OCI-M1 (cell line): ENCODE data around the gene ZMYND15.
"Not testable (repeated sequence)": the region's sequence is repeated elsewhere in the genome, so short reads cannot be mapped to it uniquely, and the experiment has no call there.

Experiments
- DNase-seq: peaks from one replicate; lab custom pipeline; 2025; lab: John Stamatoyannopoulos, UW

ZMYND15 gene, protein sequence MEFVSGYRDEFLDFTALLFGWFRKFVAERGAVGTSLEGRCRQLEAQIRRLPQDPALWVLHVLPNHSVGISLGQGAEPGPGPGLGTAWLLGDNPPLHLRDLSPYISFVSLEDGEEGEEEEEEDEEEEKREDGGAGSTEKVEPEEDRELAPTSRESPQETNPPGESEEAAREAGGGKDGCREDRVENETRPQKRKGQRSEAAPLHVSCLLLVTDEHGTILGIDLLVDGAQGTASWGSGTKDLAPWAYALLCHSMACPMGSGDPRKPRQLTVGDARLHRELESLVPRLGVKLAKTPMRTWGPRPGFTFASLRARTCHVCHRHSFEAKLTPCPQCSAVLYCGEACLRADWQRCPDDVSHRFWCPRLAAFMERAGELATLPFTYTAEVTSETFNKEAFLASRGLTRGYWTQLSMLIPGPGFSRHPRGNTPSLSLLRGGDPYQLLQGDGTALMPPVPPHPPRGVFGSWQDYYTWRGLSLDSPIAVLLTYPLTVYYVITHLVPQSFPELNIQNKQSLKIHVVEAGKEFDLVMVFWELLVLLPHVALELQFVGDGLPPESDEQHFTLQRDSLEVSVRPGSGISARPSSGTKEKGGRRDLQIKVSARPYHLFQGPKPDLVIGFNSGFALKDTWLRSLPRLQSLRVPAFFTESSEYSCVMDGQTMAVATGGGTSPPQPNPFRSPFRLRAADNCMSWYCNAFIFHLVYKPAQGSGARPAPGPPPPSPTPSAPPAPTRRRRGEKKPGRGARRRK

GRCh38 chr17:4739122-4740024 lies at the start of gene ZMYND15, which contains the start of gene CXCL16:
TSS of gene ZMYND15 (plus strand) at chr17:4739833. CDS start at chr17:4740549, 716 bp downstream.
TSS of gene CXCL16 (minus strand) at chr17:4739928. CDS start at chr17:4739339, 589 bp downstream.
- peak; percentile 48 for DNase-seq

DNA sequence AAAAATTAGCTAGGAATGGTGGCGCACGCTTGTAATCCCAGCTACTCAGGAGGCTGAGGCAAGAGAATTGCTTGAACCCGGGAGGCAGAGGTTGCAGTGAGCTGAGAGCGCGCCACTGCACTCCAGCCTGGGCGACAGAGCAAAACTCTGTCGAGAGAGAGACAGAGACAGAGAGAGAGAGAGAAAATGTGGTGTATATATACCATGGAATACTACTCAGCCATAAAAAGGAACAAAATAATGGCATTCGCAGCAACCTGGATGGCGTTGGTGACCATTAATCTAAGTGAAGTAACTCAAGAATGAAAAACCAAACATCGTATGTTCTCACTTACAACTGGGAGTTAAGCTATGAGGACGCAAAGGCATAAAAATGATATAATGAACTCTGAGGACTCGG lies 49.8 kb upstream of the ZMYND15 start:
- not testable (repeated sequence) for DNase-seq

DNA sequence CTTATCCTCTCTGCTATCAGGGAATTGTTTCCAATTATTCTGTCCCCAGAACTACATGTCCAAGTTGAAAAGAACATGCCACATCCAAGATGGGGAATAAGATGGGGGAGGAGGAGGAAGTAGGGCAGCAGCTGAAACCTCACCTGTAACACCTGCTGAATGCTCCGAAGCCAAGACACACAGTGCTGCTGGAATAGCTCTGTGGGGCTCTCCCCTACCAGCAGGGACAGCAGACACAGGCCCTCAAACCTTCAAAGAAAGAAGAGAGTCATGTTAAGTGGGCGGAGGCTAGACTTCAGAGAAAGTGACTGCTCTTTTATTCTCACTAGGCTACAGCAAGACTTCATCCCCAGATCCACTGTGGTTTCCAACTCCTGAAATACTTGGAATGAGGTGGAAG lies 48.9 kb upstream of the ZMYND15 start:
- no peak for DNase-seq

GRCh38 chr17:4691686-4692085 lies 47.9 kb upstream of the ZMYND15 start:
- no peak for DNase-seq

GRCh38 chr17:4693416-4693815 lies 46.2 kb upstream of the ZMYND15 start:
- DNase-seq = no peak

DNA sequence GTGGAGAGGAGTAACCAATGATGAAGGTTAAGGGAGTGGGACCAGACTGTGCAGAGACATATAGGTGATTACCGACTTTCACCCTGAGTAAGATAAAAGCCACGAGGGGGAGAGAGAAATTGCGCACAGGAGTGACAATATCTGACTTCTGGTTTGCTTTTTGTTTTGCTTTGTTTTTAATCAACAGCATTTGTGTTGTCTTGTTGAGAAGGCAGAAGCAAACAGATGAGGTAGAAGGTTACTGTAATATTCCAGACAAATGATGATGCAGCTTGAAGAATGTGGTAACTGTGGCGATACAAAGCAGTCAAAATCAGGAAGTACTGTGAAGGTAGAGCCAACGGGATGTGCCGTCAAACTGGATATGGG lies 43.2 kb upstream of the ZMYND15 start:
- no peak for DNase-seq

GRCh38 chr17:4699401-4700056 lies 40.1 kb upstream of the ZMYND15 start:
- DNase-seq = peak; percentile 38

GRCh38 chr17:4701116-4701515 lies 38.5 kb upstream of the ZMYND15 start:
- no peak for DNase-seq

DNA sequence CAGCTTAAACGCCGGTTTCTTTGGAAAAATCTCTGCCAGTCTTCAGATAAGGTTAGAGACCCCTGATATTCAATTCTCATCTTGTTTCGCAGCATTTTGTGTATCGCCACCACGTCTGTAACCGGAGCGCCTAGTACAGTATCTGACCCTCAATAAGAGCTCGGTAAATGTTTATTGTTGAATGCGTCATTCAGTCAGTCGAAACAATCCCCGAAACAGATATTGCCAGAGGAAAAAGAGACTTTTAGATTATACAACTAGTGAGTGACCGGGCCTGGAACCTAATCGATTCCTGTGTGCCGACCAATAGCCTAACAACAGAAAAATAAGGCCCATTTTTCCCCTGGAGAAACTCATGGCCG lies 36.3 kb upstream of the ZMYND15 start:
- DNase-seq = no peak

DNA sequence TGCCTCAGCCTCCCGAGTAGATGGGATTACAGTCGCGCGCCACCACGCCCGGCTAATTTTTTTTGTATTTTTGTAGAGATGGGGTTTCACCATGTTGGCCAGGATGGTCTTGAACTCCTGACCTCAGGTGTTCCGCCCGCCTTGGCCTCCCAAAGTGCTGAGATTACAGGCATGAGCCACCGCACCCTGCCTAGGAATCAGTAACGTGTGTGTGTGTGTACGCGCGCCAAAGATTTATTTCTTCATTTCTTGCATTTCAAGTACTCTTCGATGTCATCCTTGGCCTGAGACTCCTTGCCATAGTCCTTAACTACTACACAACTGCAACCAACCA lies 35.1 kb upstream of the ZMYND15 start:
- not testable (repeated sequence) for DNase-seq

DNA sequence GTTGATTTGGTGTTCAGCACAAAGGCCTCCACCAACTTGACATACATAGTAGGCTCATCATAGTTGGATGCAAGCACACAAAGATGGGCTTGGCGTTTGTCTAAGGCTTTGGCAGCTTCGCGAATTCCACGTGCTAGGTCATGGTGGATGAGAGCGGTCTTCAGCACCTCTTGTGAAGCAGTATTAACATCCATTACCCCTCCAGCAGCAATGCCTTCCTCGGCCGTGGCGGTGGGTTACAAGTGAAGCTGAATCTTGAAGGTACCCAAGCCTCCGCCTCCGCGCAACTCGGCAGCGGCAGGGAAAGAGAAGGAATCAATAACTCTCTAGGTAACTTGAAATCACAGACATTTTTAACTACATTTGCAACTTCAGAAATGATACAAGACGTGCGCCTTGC lies 34.6 kb upstream of the ZMYND15 start:
- no peak for DNase-seq

GRCh38 chr17:4706121-4706520 lies 33.5 kb upstream of the ZMYND15 start:
- DNase-seq = no peak

DNA sequence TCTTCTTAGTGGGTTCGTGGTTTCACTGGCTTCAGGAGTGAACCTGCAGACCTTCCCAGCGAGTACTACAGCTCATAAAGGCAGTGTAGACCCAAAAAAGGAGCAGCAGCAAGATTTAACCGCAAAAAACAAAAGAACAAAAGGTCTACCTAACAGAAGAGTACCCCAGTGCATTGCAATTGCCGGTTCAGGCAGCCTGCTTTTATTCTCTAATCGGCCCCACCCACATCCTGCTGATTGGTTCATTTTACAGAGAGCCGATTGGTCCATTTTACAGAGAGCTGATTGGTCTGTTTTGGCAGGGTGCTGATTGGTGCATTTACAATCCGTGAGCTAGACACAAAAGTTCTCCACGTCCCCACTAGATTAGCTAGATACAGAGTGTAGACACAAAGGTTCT lies 31.2 kb upstream of the ZMYND15 start:
- peak; percentile 81 for DNase-seq

GRCh38 chr17:4709794-4710692 lies 29.6 kb upstream of the ZMYND15 start, which contains the start of gene ARRB2:
TSS of gene ARRB2 (plus strand) at chr17:4710632. CDS start at chr17:4710722, 90 bp downstream.
- DNase-seq = peak; percentile 96

- no peak for DNase-seq
Measured at GRCh38 chr17:4710693-4711634, 28.7 kb upstream of the ZMYND15 start.

- peak; percentile 77 for DNase-seq
Measured at GRCh38 chr17:4711661-4712181, 27.9 kb upstream of the ZMYND15 start.

DNA sequence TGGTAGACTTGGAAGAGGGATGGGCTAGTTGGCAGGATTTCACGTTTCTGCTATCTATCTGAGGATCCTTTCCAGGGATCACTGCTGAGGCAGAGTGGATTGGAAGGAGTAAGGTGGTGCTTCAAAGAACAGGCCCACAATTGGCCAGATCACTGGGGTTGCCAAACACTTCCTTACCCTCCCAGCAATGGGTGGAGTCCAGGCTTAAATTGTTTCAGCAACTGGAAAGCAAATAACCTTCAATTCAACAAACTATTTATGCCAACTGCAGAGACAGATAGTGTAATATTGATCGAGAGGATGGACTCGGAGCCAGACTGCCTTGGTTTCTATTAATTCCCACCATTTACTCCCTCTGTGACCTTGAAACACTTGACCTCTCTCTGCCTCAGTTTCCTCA lies 27.1 kb upstream of the ZMYND15 start:
- no peak for DNase-seq

- DNase-seq = not testable (repeated sequence)
Measured at GRCh38 chr17:4714340-4715062, 25.1 kb upstream of the ZMYND15 start.
